HCT116 (cell line): ENCODE data around the gene MORF4L2. TPM values are rescaled to one million over a fixed set of nuclear protein-coding genes. Genes with fewer than 3 reads are reported as not detected.

ENCODE experiments used
- ATAC-seq: fragments of 200-7000 bp; cut with Tn5 transposase; 2 replicates; pipeline ENCODE4 v1.9.1; 2020; ENCODE audit warnings: mild to moderate bottlenecking, moderate library complexity
- BruUV-seq: library from RNA; stranded (reverse); fragments of 400-500 nt; replicated peaks from 2 replicates; lab custom pipeline; 2021; lab: Mats Ljungman, UMichigan
- CTCF ChIA-PET: fragments of 300-600 bp; sonication (Branson Sonifier 250); formaldehyde crosslinking; loops from one replicate; lab custom pipeline; 2021; ENCODE audit warnings: antibody characterized with exemption; lab: Charles Lee
- POLR2A ChIA-PET: fragments of 300-600, 350-600 bp; sonication (Branson Sonifier 250); formaldehyde crosslinking; loops from one replicate; lab custom pipeline; 2021; ENCODE audit warnings: antibody characterized with exemption; lab: Charles Lee
- RAD21 ChIA-PET, 2 experiments: fragments of 300-600 bp; sonication (Branson Sonifier 250); formaldehyde crosslinking; loops; one replicate each; lab custom pipeline; 2023; ENCODE audit warnings: low total read pairs in 2 of 2; ENCODE audit not compliant: uncharacterized antibody in 2 of 2, unreplicated experiment in 2 of 2, low non-redundant PET in 1 of 2; lab: Charles Lee
- DNase-seq: peaks from one replicate; pipeline ENCODE4 v3.0.0-alpha.2; 2010; ENCODE audit warnings: low read depth, low spot score
- H2AFZ ChIP-seq: fragments of 200-600 bp; shearing (Covaris generic), sonication (generic); 2 replicates; pipeline ENCODE4 v1.6.1; 2017; ENCODE audit warnings: low read depth, mixed run types, mixed read lengths, antibody characterized with exemption, low read length; ENCODE audit not compliant: poor library complexity, severe bottlenecking
- H3K27ac ChIP-seq: 2 replicates; pipeline ENCODE4 v1.5.1; 2012; ENCODE audit warnings: low read depth, low read length
- H3K27me3 ChIP-seq: fragments of 200-600 bp; sonication (generic); 2 replicates; pipeline ENCODE4 v1.6.1; 2016; ENCODE audit warnings: mixed run types, low read length, mixed read lengths; ENCODE audit not compliant: insufficient read depth
- H3K36me3 ChIP-seq, 2 experiments: fragments of 200-500 bp in 1 of 2; fragments of 200-600 bp in 1 of 2; sonication (Bioruptor generic) in 1 of 2; sonication (generic) in 1 of 2; 2 replicates each; pipeline versions ENCODE4 v1.5.1 to v1.6.1; 2014 to 2016; ENCODE audit warnings: low read length in 2 of 2, inconsistent platforms in 1 of 2, mixed read lengths in 1 of 2, mixed run types in 1 of 2; ENCODE audit not compliant: insufficient read depth in 2 of 2, control insufficient read depth in 1 of 2
- H3K4me1 ChIP-seq, 2 experiments: fragments of 200-600 bp in 1 of 2; sonication (generic) in 1 of 2; 2 replicates each; pipeline versions ENCODE4 v1.5.1 to v1.6.1; 2012 to 2017; ENCODE audit warnings: low read length in 2 of 2, inconsistent platforms in 1 of 2, mild to moderate bottlenecking in 1 of 2, mixed read lengths in 1 of 2, mixed run types in 1 of 2, moderate library complexity in 1 of 2; ENCODE audit not compliant: insufficient read depth in 2 of 2, control insufficient read depth in 1 of 2
- H3K4me2 ChIP-seq: fragments of 200-600 bp; sonication (generic); 2 replicates; pipeline ENCODE4 v1.6.1; 2017; ENCODE audit warnings: mixed run types, low read length, mixed read lengths
- H3K4me3 ChIP-seq, 2 experiments: fragments of 200-600 bp in 1 of 2; sonication (generic) in 1 of 2; replicated peaks in 1 of 2; 2 replicates each; pipeline ENCODE4 v1.5.1; 2011 to 2016; ENCODE audit warnings: low read length in 2 of 2, control low read depth in 1 of 2, low read depth in 1 of 2, mild to moderate bottlenecking in 1 of 2, mixed read lengths in 1 of 2, mixed run types in 1 of 2
- H3K79me2 ChIP-seq: fragments of 200-600 bp; sonication (generic); 2 replicates; pipeline ENCODE4 v1.6.1; 2017; ENCODE audit warnings: mild to moderate bottlenecking, mixed run types, low read length, moderate library complexity, mixed read lengths; ENCODE audit not compliant: insufficient read depth
- H3K9ac ChIP-seq: fragments of 200-600 bp; sonication (generic); 2 replicates; pipeline ENCODE4 v1.6.1; 2016; ENCODE audit warnings: low read length, mixed read lengths
- H3K9me2 ChIP-seq: fragments of 200-600 bp; sonication (generic), shearing (Covaris generic); 2 replicates; pipeline ENCODE4 v1.6.1; 2017; ENCODE audit warnings: mixed run types, mild to moderate bottlenecking, moderate library complexity; ENCODE audit not compliant: insufficient read depth
- H3K9me3 ChIP-seq, 2 experiments: fragments of 200-500 bp in 1 of 2; fragments of 200-600 bp in 1 of 2; sonication (Bioruptor generic) in 1 of 2; sonication (generic) in 1 of 2; 2 replicates each; pipeline ENCODE4 v1.6.1; 2014 to 2017; ENCODE audit warnings: low read length in 2 of 2, mixed read lengths in 2 of 2, inconsistent platforms in 1 of 2, low read depth in 1 of 2, mild to moderate bottlenecking in 1 of 2, mixed run types in 1 of 2, moderate library complexity in 1 of 2; ENCODE audit not compliant: control insufficient read depth in 1 of 2, insufficient read depth in 1 of 2
- H4K20me1 ChIP-seq: fragments of 200-600 bp; sonication (generic), shearing (Covaris generic); 2 replicates; pipeline ENCODE4 v1.6.1; 2017; ENCODE audit warnings: mixed run types, mild to moderate bottlenecking, moderate library complexity; ENCODE audit not compliant: insufficient read depth
- CBX3 ChIP-seq: IDR thresholded peaks from 2 replicates; pipeline ENCODE4 v1.6.1; 2012; ENCODE audit warnings: low read depth
- EZH2 ChIP-seq: fragments of 200-600 bp; sonication (generic); IDR thresholded peaks from 2 replicates; pipeline ENCODE4 v1.6.1; 2017; ENCODE audit warnings: antibody characterized with exemption, mixed run types
- JUND ChIP-seq: IDR thresholded peaks from 2 replicates; pipeline ENCODE4 v1.6.1; 2012
- SIN3A ChIP-seq: IDR thresholded peaks from 2 replicates; pipeline ENCODE4 v1.6.1; 2012; ENCODE audit warnings: low read depth
- SP1 ChIP-seq: IDR thresholded peaks from 2 replicates; pipeline ENCODE4 v1.6.1; 2012; ENCODE audit warnings: low read depth
- SRF ChIP-seq: IDR thresholded peaks from 2 replicates; pipeline ENCODE4 v1.6.1; 2012; ENCODE audit warnings: low read depth
- TCF7L2 ChIP-seq: IDR thresholded peaks from 2 replicates; pipeline ENCODE4 v1.7.0; 2011; ENCODE audit warnings: borderline replicate concordance, inconsistent platforms; ENCODE audit not compliant: insufficient read depth, insufficient read length; ENCODE audit errors: extremely low read depth
- YY1 ChIP-seq: IDR thresholded peaks from 2 replicates; pipeline ENCODE4 v1.6.1; 2011; ENCODE audit warnings: low read length, low read depth, moderate library complexity, mild to moderate bottlenecking; ENCODE audit not compliant: insufficient replicate concordance; ENCODE audit errors: extremely low read depth
- intact Hi-C: fragments of 100-400 bp; cut with micrococcal nuclease; formaldehyde crosslinking; loops from 2 replicates; pipeline ENCODE4 v1.10.0; 2022
- total RNA-seq: library from RNA; stranded (reverse); gene quantifications from one replicate; pipeline ENCODE4 v1.2.1, GENCODE V29; 2021; ENCODE audit not compliant: unreplicated experiment
- TF ChIP-seq, protein P1 (sequence below): IDR thresholded peaks from 2 replicates; pipeline ENCODE4 v1.6.1; 2012; ENCODE audit warnings: low read depth
- TF ChIP-seq, protein P2 (sequence below), 3 experiments: fragments of 200-600 bp in 1 of 3; sonication (generic) in 1 of 3; IDR thresholded peaks in 2 of 3; conservative IDR thresholded peaks in 1 of 3; 2 replicates each; pipeline ENCODE4 v1.5.1; 2012 to 2017; ENCODE audit warnings: low read depth in 2 of 3, low read length in 2 of 3, antibody characterized with exemption in 1 of 3, borderline replicate concordance in 1 of 3, control low read depth in 1 of 3, mild to moderate bottlenecking in 1 of 3, mixed read lengths in 1 of 3, mixed run types in 1 of 3, moderate library complexity in 1 of 3; ENCODE audit not compliant: insufficient read depth in 1 of 3
- TF ChIP-seq, protein P3 (sequence below): IDR thresholded peaks from 2 replicates; pipeline ENCODE4 v1.6.1; 2011; ENCODE audit warnings: mild to moderate bottlenecking, low read length, moderate library complexity; ENCODE audit not compliant: insufficient replicate concordance; ENCODE audit errors: extremely low read depth

The MORF4L2 gene
- total RNA-seq, 1 experiment from 2014 or later, result 308 TPM

DNA sequence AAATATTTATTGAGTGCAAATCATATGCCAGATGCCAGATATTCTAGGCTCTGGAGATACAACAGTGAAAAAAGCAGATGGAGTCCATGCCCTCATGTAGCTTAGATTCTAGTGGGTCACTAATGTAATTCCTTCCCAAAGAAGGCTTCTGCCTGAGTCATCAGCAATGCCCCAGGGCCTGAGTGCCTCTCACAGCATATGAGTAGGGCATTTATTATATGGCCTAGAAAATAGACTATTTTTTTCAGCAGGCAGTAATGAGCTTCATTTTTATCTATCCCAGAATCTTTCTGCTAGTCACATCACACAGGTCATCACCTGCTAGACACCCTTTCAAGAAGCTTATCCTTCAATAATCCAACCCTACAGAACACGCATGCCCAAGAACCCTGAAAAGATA lies 46.5 kb upstream of the MORF4L2 start:
- Histone ChIP-seq H3K27me3 (peaks cover 15% of the 10 kb centered on the region), H3K9me3 (no peaks in the 10 kb centered on the region), H3K4me3 (no peak overlapping the region), H3K27ac (no peak overlapping the region), H4K20me1 (no peaks in the 10 kb centered on the region), H3K9ac (no peak overlapping the region), H2AFZ (no peak overlapping the region), H3K4me2 (no peak overlapping the region), H3K4me1 (no peaks in the 10 kb centered on the region), H3K79me2 (no peaks in the 10 kb centered on the region), H3K36me3 (no peaks in the 10 kb centered on the region), H3K9me2 (no peaks in the 10 kb centered on the region)
- ChIA-PET POLR2A (no interaction called here), CTCF (no interaction called here), RAD21 (no interaction called here)
- no TSS peak for BruUV-seq
- DNase-seq, result no peak
- intact Hi-C loops, result no loop called here
- TF ChIP-seq SIN3A, result no peak
- ATAC-seq, result no peak

DNA sequence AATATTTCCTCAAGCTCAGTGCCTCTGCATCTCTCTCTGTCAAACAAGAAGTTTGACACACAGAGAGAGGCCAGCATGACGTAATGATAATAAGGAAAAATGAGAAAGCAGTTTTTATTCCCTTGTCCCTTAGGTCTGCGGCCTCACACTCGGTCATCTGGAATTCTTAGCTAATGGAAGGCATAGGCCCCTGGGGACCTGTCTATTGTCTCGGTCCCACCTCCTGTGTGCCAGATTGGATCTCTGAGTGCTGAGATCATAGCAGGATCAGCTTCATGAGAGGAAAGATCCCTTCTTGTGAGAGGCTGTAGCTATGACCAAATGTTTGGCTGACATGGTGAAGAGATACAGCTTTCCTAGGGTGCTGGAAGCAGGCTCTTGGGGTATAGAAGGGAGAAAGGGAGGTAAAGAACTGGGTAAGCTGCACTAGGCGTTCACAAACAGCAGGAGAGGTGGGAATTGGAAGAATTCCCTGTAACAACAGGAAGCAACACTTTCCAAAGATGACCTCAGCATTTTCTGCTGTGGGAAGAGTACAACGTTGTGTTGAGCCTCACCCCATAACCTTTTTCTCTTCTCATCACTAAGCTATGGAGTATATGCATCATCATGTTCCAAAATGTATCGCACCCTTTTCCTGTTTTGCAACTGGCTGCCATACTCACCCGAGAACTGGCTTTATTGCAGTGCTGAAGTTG lies 44.4 kb upstream of the MORF4L2 start:
- H4K20me1 ChIP-seq, result no peaks in the 10 kb centered on the region
- H3K9me2 ChIP-seq, result no peaks in the 10 kb centered on the region
- H3K4me1 ChIP-seq, result no peaks in the 10 kb centered on the region
- ChIA-PET CTCF (interaction anchor here (1.4 kb wide), 1 partner anchor 19 kb away, joined by 3 read pairs; no protein-coding TSS in a partner anchor), POLR2A (no interaction called here), RAD21 (no interaction called here)
- no peak for DNase-seq
- H3K27me3 ChIP-seq, result peaks cover 15% of the 10 kb centered on the region
- intact Hi-C loops, result no loop called here
- H3K4me3 ChIP-seq, result no peak overlapping the region
- ATAC-seq, result no peak
- no peaks in the 10 kb centered on the region for H3K36me3 ChIP-seq
- BruUV-seq, result no TSS peak
- H3K4me2 ChIP-seq, result no peak overlapping the region
- H3K9me3 ChIP-seq, result no peaks in the 10 kb centered on the region
- no peak for TF ChIP-seq SRF
- TF ChIP-seq, protein P1, sequence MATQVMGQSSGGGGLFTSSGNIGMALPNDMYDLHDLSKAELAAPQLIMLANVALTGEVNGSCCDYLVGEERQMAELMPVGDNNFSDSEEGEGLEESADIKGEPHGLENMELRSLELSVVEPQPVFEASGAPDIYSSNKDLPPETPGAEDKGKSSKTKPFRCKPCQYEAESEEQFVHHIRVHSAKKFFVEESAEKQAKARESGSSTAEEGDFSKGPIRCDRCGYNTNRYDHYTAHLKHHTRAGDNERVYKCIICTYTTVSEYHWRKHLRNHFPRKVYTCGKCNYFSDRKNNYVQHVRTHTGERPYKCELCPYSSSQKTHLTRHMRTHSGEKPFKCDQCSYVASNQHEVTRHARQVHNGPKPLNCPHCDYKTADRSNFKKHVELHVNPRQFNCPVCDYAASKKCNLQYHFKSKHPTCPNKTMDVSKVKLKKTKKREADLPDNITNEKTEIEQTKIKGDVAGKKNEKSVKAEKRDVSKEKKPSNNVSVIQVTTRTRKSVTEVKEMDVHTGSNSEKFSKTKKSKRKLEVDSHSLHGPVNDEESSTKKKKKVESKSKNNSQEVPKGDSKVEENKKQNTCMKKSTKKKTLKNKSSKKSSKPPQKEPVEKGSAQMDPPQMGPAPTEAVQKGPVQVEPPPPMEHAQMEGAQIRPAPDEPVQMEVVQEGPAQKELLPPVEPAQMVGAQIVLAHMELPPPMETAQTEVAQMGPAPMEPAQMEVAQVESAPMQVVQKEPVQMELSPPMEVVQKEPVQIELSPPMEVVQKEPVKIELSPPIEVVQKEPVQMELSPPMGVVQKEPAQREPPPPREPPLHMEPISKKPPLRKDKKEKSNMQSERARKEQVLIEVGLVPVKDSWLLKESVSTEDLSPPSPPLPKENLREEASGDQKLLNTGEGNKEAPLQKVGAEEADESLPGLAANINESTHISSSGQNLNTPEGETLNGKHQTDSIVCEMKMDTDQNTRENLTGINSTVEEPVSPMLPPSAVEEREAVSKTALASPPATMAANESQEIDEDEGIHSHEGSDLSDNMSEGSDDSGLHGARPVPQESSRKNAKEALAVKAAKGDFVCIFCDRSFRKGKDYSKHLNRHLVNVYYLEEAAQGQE, result no peak
- no peak for TF ChIP-seq JUND
- no peak for TF ChIP-seq TCF7L2
- TF ChIP-seq SP1, result no peak
- no peak for TF ChIP-seq YY1
- no peak for TF ChIP-seq EZH2
- TF ChIP-seq, protein P2, sequence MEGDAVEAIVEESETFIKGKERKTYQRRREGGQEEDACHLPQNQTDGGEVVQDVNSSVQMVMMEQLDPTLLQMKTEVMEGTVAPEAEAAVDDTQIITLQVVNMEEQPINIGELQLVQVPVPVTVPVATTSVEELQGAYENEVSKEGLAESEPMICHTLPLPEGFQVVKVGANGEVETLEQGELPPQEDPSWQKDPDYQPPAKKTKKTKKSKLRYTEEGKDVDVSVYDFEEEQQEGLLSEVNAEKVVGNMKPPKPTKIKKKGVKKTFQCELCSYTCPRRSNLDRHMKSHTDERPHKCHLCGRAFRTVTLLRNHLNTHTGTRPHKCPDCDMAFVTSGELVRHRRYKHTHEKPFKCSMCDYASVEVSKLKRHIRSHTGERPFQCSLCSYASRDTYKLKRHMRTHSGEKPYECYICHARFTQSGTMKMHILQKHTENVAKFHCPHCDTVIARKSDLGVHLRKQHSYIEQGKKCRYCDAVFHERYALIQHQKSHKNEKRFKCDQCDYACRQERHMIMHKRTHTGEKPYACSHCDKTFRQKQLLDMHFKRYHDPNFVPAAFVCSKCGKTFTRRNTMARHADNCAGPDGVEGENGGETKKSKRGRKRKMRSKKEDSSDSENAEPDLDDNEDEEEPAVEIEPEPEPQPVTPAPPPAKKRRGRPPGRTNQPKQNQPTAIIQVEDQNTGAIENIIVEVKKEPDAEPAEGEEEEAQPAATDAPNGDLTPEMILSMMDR (IDR thresholded peaks at IDR 0.05 in 2 of 3, conservative IDR thresholded peaks at IDR 0.05 in 1 of 3; ENCODE audit: borderline replicate concordance in 1 of 3, insufficient read depth in 1 of 3, low read depth in 2 of 3, low read length in 2 of 3), result no peak
- TF ChIP-seq CBX3, result no peak
- TF ChIP-seq, protein P3, sequence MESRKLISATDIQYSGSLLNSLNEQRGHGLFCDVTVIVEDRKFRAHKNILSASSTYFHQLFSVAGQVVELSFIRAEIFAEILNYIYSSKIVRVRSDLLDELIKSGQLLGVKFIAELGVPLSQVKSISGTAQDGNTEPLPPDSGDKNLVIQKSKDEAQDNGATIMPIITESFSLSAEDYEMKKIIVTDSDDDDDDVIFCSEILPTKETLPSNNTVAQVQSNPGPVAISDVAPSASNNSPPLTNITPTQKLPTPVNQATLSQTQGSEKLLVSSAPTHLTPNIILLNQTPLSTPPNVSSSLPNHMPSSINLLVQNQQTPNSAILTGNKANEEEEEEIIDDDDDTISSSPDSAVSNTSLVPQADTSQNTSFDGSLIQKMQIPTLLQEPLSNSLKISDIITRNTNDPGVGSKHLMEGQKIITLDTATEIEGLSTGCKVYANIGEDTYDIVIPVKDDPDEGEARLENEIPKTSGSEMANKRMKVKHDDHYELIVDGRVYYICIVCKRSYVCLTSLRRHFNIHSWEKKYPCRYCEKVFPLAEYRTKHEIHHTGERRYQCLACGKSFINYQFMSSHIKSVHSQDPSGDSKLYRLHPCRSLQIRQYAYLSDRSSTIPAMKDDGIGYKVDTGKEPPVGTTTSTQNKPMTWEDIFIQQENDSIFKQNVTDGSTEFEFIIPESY, result no peak
- H2AFZ ChIP-seq, result no peak overlapping the region
- no peaks in the 10 kb centered on the region for H3K79me2 ChIP-seq
- H3K27ac ChIP-seq, result no peak overlapping the region
- no peak overlapping the region for H3K9ac ChIP-seq
